KMS-11 (cell line): ENCODE data around the gene DSEL.

Source experiments
- H2AFZ ChIP-seq: fragments of 200-600 bp; sonication (generic); 2 replicates; pipeline ENCODE4 v1.6.1; 2016; ENCODE audit warnings: antibody characterized with exemption, mixed run types, low read depth
- H3K27ac ChIP-seq: fragments of 200-600 bp; sonication (generic); 2 replicates; pipeline ENCODE4 v1.6.1; 2016; ENCODE audit warnings: mild to moderate bottlenecking, mixed run types
- H3K27me3 ChIP-seq: fragments of 200-600 bp; sonication (generic); 2 replicates; pipeline ENCODE4 v1.6.1; 2017; ENCODE audit warnings: mild to moderate bottlenecking, low read depth, mixed run types, moderate library complexity; ENCODE audit not compliant: insufficient read depth
- H3K36me3 ChIP-seq: fragments of 200-600 bp; sonication (generic); 2 replicates; pipeline ENCODE4 v1.6.1; 2017; ENCODE audit warnings: mild to moderate bottlenecking, mixed run types; ENCODE audit not compliant: insufficient read depth
- H3K4me1 ChIP-seq: fragments of 200-600 bp; sonication (generic); 2 replicates; pipeline ENCODE4 v1.6.1; 2016; ENCODE audit warnings: mild to moderate bottlenecking, low read depth, mixed run types; ENCODE audit not compliant: poor library complexity, severe bottlenecking
- H3K4me2 ChIP-seq: fragments of 200-600 bp; sonication (generic); 2 replicates; pipeline ENCODE4 v1.7.0; 2016; ENCODE audit warnings: mild to moderate bottlenecking, mixed run types
- H3K4me3 ChIP-seq: fragments of 200-600 bp; sonication (generic); IDR thresholded peaks from 2 replicates; pipeline ENCODE4 v1.6.1; 2017; ENCODE audit warnings: low read depth, low read length, mixed read lengths; ENCODE audit not compliant: insufficient read depth
- H3K79me2 ChIP-seq: fragments of 200-600 bp; sonication (generic); 2 replicates; pipeline ENCODE4 v1.6.1; 2016; ENCODE audit warnings: low read depth, mixed run types; ENCODE audit not compliant: insufficient read depth
- H3K9ac ChIP-seq: fragments of 200-600 bp; sonication (generic); 2 replicates; pipeline ENCODE4 v1.6.1; 2016; ENCODE audit warnings: mild to moderate bottlenecking, mixed run types
- H4K20me1 ChIP-seq: fragments of 200-600 bp; sonication (generic); 2 replicates; pipeline ENCODE4 v1.6.1; 2016; ENCODE audit warnings: mild to moderate bottlenecking, mixed run types; ENCODE audit not compliant: insufficient read depth
- CTCF ChIP-seq: fragments of 200-600 bp; sonication (generic); conservative IDR thresholded peaks from 2 replicates; pipeline ENCODE4 v1.6.1; 2017; ENCODE audit warnings: low read depth, mild to moderate bottlenecking, antibody characterized with exemption, low read length, moderate library complexity, mixed read lengths

Gene DSEL

GRCh38 chr18:67515942-67516538 is 480 bp downstream of the DSEL start:
- H3K4me1 ChIP-seq = peaks cover 5% of the 10 kb centered on the region
- H3K4me3 ChIP-seq = no peak overlapping the region
- peak overlapping the region; percentile 59; the same call in 1 of the 2 replicates for H3K9ac ChIP-seq
- H4K20me1 ChIP-seq = no peaks in the 10 kb centered on the region
- no peaks in the 10 kb centered on the region for H3K36me3 ChIP-seq
- H2AFZ ChIP-seq = peak overlapping the region; percentile 98
- no peaks in the 10 kb centered on the region for H3K27me3 ChIP-seq
- H3K79me2 ChIP-seq = no peaks in the 10 kb centered on the region
- H3K4me2 ChIP-seq = peak overlapping the region; percentile 73
- H3K27ac ChIP-seq = no peak overlapping the region
- TF ChIP-seq CTCF = peak; percentile 73

- H3K36me3 ChIP-seq = no peaks in the 10 kb centered on the region
- H3K9ac ChIP-seq = no peak overlapping the region
- no peak overlapping the region for H3K4me3 ChIP-seq
- TF ChIP-seq CTCF = no peak
- peak overlapping the region; percentile 73 for H3K4me2 ChIP-seq
- no peaks in the 10 kb centered on the region for H3K27me3 ChIP-seq
- H3K79me2 ChIP-seq = no peaks in the 10 kb centered on the region
- H2AFZ ChIP-seq = no peak overlapping the region
- no peaks in the 10 kb centered on the region for H4K20me1 ChIP-seq
- H3K4me1 ChIP-seq = peaks cover 5% of the 10 kb centered on the region
- H3K27ac ChIP-seq = no peak overlapping the region
Measured at GRCh38 chr18:67514901-67515540, 1.5 kb downstream of the DSEL start.

- H4K20me1 ChIP-seq = no peaks in the 10 kb centered on the region
- H3K27me3 ChIP-seq = no peaks in the 10 kb centered on the region
- peaks cover 5% of the 10 kb centered on the region for H3K4me1 ChIP-seq
- no peak overlapping the region for H2AFZ ChIP-seq
- no peaks in the 10 kb centered on the region for H3K36me3 ChIP-seq
- H3K79me2 ChIP-seq = no peaks in the 10 kb centered on the region
- no peak for TF ChIP-seq CTCF
- H3K4me2 ChIP-seq = no peak overlapping the region
- H3K27ac ChIP-seq = no peak overlapping the region
- H3K4me3 ChIP-seq = no peak overlapping the region
- H3K9ac ChIP-seq = no peak overlapping the region
Measured at GRCh38 chr18:67514465-67514864, 2.1 kb downstream of the DSEL start.

- Histone ChIP-seq H3K27me3 (no peaks in the 10 kb centered on the region), H4K20me1 (no peaks in the 10 kb centered on the region), H3K4me3 (no peak overlapping the region), H3K79me2 (no peaks in the 10 kb centered on the region), H3K9ac (no peak overlapping the region), H3K27ac (no peak overlapping the region), H3K4me2 (no peak overlapping the region), H3K4me1 (peaks cover 5% of the 10 kb centered on the region), H2AFZ (no peak overlapping the region), H3K36me3 (no peaks in the 10 kb centered on the region)
- peak; percentile 31; the same call in 1 of the 2 replicates for TF ChIP-seq CTCF
Measured at GRCh38 chr18:67513280-67513679, 3.2 kb downstream of the DSEL start.
